Stimulated activated CD4-positive, alpha-beta T cell treated with anti-CD3 and anti-CD28 coated beads, Interleukin-12 subunit alpha, Interleukin-12 subunit beta, amount 100 ng/mL, for 24 hours (primary cell): ENCODE data around the gene HLA-DRA.

Source experiments
- DNase-seq, 2 experiments: peaks; one replicate each; pipeline ENCODE4 v3.0.0-alpha.2; 2020; ENCODE audit warnings: low read depth in 2 of 2

The HLA-DRA gene

DNA sequence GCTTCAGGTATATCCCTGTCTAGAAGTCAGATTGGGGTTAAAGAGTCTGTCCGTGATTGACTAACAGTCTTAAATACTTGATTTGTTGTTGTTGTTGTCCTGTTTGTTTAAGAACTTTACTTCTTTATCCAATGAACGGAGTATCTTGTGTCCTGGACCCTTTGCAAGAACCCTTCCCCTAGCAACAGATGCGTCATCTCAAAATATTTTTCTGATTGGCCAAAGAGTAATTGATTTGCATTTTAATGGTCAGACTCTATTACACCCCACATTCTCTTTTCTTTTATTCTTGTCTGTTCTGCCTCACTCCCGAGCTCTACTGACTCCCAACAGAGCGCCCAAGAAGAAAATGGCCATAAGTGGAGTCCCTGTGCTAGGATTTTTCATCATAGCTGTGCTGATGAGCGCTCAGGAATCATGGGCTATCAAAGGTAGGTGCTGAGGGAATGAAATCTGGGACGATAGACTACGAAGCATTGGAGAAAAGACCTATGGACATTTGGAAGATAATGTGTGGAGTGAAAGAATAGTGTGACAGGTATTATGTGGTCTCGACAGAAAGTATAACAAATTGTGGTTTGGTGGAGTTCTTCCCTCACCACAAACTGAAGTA lies at the start of gene HLA-DRA:
HLA-DRA (plus strand) TSS at position 286 of the 613 bp plus-strand sequence; CDS start at position 350, 64 bp downstream.
- DNase-seq, result no peak

DNA sequence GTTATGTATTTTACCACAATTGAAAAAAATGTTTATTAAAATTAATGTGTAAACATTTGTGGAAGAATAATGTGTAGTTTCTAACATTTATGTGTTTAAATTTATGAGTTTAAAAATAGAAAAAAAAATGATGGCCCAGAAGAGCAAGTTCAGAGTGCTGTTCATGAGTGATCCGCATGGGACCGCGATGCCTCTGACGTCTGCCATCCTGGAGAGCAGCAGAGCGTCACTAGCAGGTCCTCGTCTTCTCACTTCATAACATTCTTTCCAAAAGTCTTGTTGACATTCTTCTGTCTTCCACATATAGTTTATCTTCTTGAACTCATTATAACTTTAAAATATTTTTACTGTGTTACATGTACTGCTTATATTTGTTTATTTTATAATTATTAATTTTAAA lies 48.2 kb upstream of the HLA-DRA start:
- DNase-seq, result no peak

DNA sequence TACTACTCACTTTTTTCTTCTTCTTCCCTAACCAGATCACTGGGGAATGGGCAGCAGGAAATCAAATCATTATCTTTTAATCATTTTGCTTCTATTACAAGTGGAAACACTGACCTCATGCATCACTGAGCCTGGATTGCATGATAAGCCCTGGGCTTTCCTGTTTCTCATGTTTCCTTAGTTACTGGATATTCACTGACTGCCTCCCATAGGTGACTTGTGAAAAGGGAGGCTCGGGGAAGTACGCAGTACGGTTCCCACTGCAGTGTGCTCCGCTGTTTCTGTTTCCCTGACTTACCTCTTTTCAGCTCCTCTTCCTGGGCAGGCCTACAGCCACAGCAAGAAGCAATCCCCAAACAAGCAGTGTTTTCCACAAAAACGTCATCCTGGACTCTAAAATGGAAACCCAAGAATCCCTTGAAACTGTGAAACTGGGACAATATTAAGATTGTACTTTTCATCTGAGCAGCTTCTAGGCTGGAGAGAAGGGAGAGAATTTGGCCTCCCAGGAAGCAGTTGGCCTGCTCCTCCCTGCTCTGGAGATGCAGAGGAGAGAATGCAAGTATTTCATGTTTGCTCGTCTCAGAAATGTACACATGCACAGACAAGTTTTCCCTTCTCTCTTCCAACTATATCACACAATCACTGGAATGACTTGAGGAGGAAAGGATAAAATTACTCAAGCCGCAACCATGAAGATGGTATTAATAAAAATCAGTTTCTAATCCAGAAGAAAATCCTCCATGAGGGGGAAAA lies 45.8 kb upstream of the HLA-DRA start:
- no peak for DNase-seq

DNA sequence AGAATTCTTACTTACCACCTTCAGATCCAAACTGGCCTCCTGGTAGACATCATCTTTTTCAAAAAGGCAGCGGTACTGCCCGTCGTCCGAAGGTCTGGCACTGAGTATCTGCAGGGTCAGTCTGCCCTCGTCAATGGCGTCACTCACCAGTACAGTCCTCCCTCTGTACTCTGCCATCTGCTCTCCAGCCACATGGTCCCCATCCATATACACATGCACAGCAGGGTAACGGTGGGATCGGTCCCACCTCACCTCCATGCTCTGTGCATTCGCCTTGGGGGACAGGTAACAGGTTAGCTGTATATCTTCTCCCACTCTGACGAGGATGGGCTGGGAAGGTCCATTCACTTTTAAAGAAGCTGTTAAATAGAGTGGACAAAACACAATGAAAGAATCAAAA lies 43.7 kb upstream of the HLA-DRA start:
- DNase-seq, result no peak

DNA sequence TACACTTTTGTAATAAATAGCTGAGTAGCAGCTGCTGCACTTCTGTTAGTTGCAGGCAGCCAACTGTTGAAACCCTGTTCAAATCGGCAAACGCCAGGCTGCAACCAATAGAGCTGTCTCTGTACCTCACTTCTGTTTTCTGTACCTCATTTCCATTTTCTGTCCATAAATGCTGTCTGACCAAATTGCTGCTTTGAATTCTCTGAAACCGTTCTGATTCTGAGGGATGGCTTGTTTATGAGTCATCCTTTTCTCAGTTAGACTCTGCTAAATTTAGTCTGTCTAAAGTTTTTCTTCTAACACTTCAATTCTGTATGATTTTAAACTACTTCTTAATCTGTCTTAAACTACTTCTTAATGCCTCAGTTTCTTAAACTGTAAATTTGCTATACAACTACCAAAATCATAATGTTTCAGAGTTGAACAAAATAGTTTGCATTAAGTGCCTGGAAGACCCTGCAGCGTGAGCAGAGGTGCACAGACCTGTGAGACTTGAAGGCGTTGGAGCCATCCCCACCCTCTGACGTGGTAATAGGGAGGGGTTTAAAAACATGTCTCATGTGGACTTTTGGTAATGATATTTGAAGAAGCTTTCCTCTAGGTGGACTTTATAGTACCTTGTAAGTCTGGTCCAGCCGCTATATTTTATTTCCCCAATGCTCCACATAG lies 42.3 kb upstream of the HLA-DRA start:
- no peak for DNase-seq

DNA sequence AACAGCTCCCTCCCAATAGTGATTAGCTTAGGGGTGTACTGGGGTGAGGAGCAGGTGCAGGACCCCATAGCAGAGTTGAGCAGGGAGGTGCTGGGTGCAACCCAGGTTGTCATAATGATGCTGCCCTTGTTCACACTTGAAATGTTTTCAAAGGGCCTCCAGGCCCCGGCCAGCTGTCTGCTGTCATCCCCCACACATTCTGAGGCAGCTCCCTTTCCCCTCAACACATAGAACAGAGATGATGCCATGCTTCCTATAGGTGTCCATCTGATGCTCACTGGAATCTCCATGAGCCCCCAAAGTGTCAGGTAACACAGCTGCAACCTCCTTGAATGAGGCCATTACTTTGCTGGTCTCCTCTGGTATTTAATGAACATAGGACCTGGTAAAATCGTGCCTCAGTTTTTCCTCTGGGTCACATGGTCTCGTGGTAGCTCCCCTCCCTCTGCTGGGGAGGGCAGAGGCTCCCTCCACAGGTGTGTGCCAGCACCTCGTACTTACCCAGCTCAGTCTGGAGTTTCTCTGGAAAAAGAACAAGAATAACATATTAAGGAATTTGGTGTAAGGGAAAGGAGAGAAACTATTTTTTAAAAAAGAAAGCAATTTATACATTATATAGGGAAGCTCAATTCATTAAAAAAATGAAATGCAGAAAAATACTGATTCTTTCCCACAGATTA lies 38.3 kb upstream of the HLA-DRA start:
- no peak for DNase-seq

DNA sequence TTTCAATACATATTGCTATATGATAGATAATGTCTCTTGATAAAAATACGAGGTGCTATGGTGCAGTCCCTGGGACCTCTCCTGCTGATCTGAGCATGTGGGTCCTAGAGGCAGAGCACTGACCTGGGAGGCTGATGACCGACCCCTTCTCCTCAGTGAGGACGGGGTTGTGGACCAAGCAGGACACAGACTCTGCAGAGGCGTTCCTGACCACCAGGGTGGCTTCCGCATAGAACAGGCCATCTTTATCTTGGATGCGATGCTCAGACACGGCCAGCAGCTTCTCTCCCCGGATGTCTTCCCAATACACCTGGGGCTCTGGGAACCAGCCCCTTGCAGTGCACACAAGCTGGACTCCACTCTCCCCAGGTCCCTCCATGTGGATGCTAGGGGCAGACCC lies 36.9 kb upstream of the HLA-DRA start:
- no peak for DNase-seq

DNA sequence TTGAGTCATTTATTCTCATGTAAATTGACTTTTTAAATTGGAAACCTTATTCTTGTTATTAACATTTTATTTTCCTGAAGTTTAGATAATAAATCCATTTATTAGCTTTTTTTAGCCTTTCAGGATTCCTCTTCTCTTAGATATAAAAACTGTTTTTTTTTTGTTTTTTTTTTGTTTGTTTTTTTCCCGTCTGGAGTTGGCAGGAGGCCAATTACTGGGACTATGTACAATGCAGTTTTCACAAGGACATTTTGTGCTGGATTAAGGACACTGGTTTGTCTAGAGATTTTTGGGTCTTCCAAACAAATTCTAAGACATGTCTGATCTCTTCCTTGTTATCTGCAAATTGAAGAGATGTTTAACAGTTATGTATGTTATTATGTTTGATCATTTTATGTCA lies 34.0 kb upstream of the HLA-DRA start:
- no peak for DNase-seq

DNA sequence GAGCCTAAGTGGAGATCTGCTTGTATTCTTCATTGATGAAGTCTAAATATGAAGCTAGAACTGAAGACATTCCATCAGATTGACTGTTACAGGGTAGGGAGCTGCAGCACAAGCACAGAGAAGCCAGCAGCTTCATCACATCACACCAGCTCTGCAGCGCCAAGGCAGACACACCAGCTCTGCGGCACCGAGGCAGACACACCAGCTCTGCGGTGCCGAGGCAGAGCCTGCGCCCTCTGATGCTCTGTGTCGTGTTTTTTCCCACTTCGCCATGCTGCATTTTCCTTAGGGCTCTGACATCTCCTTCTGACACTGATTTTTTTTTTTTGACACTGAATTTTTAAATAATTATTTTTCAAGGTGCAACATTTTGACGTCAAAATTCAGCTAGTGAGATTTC lies 33.5 kb upstream of the HLA-DRA start:
- DNase-seq, result no peak

DNA sequence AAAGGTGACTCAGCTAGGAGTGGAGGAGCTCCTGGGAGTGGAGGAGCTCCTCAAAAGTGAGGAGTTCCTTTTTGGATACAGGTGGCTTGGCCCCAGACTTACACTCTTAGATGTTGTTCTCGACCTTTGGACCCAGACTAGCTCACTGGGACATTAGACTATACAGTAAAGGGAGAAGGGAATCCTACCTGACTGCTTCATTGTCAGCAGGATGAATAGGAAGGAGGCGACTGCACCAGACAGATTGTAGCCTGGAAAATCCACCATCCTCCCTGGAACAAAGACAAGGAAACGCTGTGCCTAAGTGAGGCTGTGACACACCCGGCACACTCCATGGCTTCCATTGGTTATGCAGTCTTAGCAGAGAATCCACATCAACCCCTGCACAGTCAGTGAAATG lies 32.8 kb upstream of the HLA-DRA start, which contains the start of gene BTNL2:
BTNL2 (minus strand) TSS at position 325 of the 400 bp plus-strand sequence; CDS start at position 267, 58 bp downstream.
- no peak for DNase-seq

DNA sequence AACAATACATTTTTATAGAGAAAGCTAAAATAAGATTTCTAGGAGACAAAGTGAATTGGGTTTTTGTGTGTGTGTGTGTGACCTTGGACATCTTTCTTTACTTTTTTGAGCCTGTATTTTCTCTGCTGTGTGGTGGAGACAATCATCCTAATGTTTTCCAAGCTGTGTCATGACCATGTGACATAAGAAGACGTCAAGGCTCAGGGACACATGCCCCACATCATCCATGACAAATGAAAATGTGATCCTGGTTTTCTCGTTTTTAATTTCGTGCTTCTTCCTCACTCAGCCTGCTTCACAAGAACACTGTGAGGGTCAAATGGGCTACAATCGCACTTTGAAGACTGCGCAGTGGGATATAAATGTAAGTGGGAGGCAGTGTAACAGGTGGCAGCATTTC lies 28.8 kb upstream of the HLA-DRA start:
- DNase-seq, result no peak

DNA sequence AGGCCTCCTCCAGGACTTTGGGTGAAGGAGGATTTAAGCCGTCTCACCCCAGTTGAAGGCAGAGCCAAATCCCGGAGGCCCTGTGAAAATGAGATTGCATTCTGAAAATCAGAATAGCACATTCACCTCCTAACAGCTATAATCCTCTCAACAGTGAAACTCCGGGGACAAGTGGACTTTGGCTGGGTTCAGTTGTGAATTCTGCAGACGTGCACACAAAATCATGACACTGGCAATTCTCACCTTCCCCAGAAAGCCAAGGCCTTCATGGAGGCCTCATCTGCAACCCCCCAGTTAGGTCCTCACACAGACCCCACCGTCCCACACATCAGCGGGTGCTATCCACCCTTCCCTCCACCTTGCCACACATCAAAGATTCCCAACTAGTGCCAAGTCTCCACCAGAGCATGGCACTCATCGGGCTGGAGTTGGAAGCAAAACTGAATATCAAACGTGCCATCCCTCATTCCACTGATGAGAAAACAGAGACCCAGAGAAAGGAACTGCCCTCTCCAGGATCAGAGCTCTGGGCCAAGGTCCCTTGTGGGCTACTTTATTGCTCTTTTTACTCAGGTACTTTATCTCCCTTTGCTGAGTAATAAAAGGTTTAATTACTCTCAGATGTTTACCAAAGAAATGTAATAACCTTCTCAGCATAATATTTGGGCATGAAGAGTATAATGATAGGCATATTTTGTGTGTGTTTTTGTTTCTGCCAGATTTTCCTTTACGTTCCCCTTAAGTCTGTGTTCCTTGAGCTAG lies 27.9 kb upstream of the HLA-DRA start:
- DNase-seq, result no peak

DNA sequence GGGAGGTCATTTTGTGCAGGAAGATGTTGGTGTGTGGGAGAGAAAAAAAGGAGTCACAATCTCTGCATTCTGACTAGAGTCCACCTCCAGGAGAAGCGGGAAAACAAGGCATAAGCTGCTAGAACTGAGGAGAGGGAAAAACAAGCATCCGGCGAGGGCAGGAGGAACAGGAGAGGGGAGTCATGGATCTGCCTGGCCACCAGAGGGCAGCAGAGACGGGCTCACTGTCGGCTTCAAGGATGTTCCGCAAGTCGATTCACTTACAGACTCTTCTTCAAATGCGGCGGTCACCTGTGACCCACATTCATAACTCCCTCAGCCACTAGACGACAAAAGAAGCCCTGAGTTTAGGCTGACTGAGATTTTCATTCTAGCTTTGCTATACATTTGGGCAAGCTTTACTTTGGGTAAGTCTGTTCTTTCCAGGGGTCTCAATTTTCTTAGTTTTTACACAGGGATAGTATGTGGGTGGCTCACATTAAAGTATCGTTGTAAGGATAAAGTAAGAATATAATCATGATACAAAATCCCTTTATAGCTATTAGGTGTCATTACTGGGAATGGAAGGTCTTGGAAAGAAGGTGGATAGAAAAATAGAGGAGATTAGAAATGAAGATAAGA lies 26.1 kb upstream of the HLA-DRA start:
- DNase-seq, result peak; percentile 63 to 81

DNA sequence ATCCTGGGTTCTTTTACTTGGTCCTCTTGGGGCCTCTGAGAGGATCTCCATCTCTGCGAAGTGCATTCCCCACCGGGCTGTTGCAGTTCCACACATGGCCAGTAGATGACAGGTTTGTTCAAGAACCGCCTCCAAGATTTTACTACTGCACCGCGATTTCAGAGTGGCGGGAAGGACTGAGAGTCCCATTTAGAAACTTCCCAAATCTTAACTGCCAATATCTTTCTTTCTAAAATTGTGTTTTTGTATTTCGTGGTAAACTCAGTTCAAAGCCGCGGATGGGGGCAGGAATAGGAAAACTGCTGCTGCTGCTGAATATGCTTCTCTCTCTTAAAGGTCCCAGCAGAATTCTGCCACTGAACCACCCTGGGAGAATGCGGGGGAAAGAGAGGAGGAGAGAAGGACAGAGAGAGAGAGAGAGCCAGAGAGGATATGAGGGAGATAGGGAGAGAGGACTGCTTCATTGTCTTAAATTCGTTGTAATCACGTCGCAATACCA lies 24.1 kb upstream of the HLA-DRA start:
- peak; percentile 51 to 74 for DNase-seq

DNA sequence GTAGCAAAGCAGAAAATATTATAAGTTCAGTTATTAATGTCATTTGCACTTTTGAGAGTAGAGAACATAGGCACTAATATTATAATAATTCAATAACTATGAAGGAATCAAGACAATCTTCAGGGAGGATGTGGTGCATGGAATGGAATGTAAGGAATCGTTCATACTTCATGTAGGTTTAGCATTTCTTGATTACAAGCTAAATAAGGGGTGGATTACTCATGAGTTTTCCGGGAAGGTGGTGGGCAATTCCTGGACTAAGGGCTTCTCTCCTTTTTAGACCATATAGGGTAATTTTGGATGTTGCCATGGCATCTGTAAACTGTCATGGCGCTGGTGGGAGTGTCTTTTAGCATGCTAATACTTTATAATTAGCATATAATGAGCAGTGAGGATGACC lies 23.7 kb upstream of the HLA-DRA start:
- no peak for DNase-seq

DNA sequence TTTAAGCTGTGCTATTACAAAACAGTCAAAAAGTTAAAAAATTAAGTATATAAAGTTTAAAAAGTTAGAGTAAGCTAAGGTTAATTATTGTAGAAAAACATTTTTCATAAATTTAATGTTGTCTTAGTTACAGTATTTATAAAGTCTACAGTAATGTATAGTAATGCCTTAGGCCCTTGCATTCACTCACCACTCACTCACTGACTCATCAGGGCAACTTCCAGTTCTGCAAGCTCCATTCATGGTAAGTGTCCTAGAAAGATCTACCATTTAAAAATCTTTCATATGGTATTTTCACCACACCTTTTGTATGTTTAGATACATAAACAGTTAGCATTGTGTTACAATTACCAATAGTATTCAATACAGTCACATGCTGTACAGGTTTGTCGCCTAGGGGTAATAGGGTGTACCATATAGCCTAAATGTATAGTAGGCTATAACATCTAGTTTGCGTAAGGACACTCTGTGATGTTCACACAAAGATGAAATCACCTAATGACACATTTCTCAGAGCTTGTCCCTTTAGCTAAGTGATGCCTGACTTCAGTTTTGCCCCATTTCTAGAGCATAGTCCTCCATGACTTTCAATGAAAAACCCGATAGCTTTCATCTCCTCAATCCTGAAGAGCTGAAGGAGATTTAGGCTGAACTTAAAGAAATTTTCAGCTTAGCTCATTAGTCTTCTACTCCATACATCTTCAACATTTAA lies 14.9 kb upstream of the HLA-DRA start:
- no peak for DNase-seq

DNA sequence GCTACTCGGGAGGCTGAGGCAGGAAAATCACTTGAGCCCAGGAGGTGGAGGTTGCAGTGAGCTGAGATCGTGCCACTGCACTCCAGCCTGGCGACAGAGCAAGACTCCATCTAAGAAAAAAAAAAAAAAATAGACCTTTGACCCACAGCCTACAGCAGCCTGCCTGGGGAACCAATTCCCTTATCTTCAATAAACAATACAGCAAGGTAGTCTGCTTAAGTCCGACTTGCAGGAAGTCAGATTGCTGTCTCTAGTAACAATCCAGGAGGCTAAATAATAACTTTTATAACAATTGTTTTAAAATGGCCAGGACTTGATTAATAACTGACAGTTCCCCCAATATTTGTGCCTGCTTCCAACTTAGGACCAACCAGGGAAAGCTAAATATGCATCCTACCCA lies 13.3 kb upstream of the HLA-DRA start:
- no peak for DNase-seq

DNA sequence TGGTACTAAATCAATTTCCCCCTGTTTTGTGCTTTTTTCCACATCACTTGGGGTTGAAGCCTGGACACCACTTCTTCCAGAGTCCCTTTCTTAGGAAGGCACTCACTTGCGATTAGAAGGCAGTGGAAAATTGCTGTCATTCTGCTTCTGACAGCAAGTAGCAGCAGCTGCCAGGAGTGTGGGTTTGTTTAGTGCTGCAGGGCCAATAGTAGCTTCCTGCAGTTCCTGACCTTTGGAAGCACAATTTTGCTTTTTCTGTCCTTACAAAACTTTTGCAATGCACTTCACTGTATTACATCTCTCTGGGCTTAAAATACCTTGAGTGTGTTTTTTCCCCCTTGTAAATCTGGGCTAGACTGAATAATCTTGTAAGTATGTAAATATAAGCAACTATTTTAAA lies 12.5 kb upstream of the HLA-DRA start:
- DNase-seq, result no peak

DNA sequence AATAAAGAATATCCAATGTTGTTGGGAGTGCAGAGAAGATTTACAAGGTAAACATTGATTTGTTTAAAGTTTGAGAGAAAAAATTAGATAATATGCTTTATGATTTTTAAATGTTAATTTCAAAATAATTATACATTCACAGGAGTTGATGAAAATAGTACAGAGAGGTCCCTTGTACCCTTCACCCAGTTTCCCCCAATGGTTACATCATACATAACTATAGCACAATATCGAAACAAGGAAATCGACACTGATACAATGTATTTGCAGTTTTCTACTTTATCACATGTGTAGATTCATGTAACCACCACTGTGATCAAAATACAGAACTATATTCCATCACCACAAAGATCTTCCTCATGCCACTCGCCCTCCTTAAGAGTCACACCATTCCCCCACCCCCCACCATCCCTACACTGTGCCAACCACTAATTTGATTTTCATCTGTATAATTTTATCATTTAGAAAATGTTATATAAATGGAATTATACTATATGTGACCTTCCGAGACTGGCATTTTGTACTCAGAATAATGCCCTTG lies 11.7 kb upstream of the HLA-DRA start:
- no peak for DNase-seq

DNA sequence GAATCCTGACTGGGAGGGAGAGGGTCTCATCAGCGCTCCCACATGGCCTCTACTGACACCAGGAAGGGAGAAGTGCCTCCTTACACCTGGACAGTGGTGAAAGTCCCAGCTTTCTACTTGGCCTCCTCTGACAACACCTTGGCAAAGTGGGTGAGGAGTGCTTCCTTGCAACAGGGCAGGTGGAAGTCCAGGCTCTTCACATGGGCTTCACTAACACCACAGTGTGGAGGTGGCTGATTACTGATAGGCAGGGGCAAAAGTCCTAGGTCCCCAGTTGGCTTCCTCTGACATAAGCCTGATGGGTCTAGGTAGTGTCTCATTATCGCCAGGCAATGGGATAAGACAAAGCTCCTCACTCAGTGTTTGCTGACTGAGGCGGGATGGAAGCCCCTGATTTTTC lies 9.5 kb upstream of the HLA-DRA start:
- DNase-seq, result no peak
